Measurements from ENCODE around the gene BPIFB1. TPM values are rescaled to one million over a fixed set of nuclear protein-coding genes. Genes with fewer than 3 reads are reported as not detected.

BPIFB1 gene
- total and polyA plus RNA-seq, 2 of the 13 experiments (the other 11 are each of a cell fraction or from before 2014, with no cell fraction given), result 0.82 to 4.4 TPM

DNA sequence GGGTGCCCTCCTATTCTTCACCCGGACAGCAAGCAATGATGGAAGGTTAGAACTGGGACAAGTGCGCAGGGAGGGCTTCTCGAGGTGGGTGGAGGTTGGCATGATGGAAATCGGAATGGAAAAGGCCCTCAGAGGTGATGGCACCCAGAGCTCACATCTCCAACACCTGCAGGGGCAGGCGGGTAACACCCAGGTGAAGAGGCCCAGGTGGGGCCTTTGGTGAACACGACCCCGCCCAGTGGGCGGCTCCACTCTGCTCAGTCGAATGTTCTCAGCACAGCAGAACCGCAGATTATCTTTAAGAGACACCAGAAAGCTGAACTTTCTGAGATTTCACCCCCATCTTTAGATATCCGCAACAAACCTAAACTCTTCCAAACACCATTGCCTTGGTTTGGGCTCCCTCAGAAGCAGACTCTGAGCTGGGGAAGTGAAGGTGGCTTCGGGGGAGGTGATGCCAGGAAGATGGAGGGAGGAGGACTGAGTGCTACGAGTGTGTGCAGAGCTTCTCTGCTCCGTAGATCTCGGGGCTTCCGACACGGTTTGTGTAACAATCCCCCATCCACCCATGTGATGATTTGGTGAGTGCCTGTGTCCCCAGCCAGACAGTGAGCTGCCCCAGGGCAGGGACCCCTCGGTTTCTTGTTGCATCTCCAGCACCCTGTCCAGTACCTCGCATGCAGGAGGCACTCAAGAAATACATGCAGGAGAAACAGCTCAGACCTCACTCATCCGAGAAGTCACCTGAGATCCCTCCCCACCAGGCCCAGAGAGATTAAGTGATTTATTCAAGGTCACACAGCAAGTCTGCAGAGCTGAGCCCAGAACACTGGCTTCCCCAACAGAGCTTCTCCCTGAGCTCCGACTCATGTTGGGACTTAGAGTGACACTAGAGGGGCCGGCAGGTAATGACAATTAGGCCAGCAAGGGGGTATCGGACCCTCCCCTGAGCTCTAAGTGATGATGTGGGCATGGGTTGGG, 45.4 kb downstream of the BPIFB1 start (continued):
- peak; percentile 20; the same call in 1 of the 2 replicates for TF ChIP-seq FOSL1 (CRISPR knock-in tag; IDR thresholded peaks at IDR 0.05; ENCODE audit: borderline replicate concordance)

GRCh38 chr20:33332905-33333456, 50.0 kb downstream of the BPIFB1 start:
- Histone ChIP-seq H3K4me2 (ENCODE audit: low read depth, low read length) (no peak overlapping the region), H3K27ac (ENCODE audit: extremely low read length, insufficient read depth, low read length) (no peak overlapping the region), H3K9me3 (ENCODE audit: low read length) (no peaks in the 10 kb centered on the region), H3K9ac (ENCODE audit: insufficient read depth, low read depth, low read length) (no peak overlapping the region), H3K4me3 (replicated peaks in 1 of 3; ENCODE audit: insufficient read depth in 1 of 3, low read depth in 2 of 3, low read length in 3 of 3) (no peak overlapping the region), H3K27me3 (ENCODE audit: control insufficient read depth in 1 of 2, insufficient read depth in 2 of 2, low read length in 2 of 2) (peaks cover 15 to 60% of the 10 kb centered on the region in 2 experiments), H3K4me1 (ENCODE audit: insufficient read depth, low read length) (peaks cover 10% of the 10 kb centered on the region), H2AFZ (ENCODE audit: low read length) (no peak overlapping the region), H3K79me2 (ENCODE audit: insufficient read depth, low read length) (no peaks in the 10 kb centered on the region), H4K20me1 (ENCODE audit: insufficient read depth, low read length) (no peaks in the 10 kb centered on the region), H3K36me3 (replicated peaks in 1 of 2; ENCODE audit: control insufficient read depth in 1 of 2, insufficient read depth in 2 of 2, low read length in 2 of 2) (no peaks in the 10 kb centered on the region)
- CTCF ChIA-PET (ENCODE audit: low intra/inter-chr PET ratio, low total read pairs), result no interaction called here
- 25% methylated on average over 20 of the region's 20 CpGs for WGBS (ENCODE audit: low lambda C conversion rate)
- FAIRE-seq (no peak), ATAC-seq (peak; percentile 9; the same call in 1 of the 3 replicates), DNase-seq (ENCODE audit: low spot score) (no peak)
- intact Hi-C loops (cut with micrococcal nuclease; ENCODE audit: unreplicated experiment) (no loop called here), in situ Hi-C loops (cut with HindIII; ENCODE audit: extremely low pct_ligation_motif_present, low pct_unique_long_range_greater_than_20kb) (no loop called here)
- BruUV-seq (replicated peaks), result no TSS peak
- POLR2A ChIA-PET, result no interaction called here
- TF ChIP-seq RELA (CRISPR knock-in tag; IDR thresholded peaks at IDR 0.05) (no peak), ZNF768 (CRISPR knock-in tag; IDR thresholded peaks at IDR 0.05) (0 out of 2 replicates have a peak, but pooled peaks have one; percentile 12), ZNF687 (CRISPR knock-in tag; IDR thresholded peaks at IDR 0.05) (peak; percentile 9; the same call in 1 of the 2 replicates), ZNF776 (CRISPR knock-in tag; IDR thresholded peaks at IDR 0.05) (peak; percentile 19; the same call in 1 of the 2 replicates), MNT (IDR thresholded peaks at IDR 0.05) (peak; percentile 70)

Measured in HepG2 (cell line).